ENCODE data around the gene SMPX.

DNA sequence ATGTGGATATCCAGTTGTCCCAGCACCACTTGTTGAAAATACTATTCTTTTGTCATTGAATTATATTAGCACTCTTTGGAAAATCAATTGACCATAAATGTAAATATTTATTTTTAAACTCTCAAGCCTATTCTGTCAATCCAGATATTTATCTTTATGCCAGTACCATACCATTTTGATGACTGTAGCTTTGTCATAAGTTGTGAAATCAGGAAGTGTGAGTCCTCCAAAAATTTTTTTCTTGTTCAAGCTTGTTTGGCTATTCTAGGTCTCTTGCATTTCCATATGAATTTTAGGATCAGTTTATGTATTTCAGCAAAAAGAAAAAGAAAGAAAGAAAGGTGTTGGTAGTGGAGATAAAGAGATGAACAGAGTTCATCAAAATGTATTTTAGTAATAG lies 8.2 kb upstream of the SMPX start:
- TF ChIP-seq, protein P1, sequence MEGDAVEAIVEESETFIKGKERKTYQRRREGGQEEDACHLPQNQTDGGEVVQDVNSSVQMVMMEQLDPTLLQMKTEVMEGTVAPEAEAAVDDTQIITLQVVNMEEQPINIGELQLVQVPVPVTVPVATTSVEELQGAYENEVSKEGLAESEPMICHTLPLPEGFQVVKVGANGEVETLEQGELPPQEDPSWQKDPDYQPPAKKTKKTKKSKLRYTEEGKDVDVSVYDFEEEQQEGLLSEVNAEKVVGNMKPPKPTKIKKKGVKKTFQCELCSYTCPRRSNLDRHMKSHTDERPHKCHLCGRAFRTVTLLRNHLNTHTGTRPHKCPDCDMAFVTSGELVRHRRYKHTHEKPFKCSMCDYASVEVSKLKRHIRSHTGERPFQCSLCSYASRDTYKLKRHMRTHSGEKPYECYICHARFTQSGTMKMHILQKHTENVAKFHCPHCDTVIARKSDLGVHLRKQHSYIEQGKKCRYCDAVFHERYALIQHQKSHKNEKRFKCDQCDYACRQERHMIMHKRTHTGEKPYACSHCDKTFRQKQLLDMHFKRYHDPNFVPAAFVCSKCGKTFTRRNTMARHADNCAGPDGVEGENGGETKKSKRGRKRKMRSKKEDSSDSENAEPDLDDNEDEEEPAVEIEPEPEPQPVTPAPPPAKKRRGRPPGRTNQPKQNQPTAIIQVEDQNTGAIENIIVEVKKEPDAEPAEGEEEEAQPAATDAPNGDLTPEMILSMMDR (IDR thresholded peaks at IDR 0.05): no peak
- no peak for TF ChIP-seq POLR2A (IDR thresholded peaks at IDR 0.05)
